ENCODE measurements around the gene PARG.
"Not testable (repeated sequence)": the region's sequence is repeated elsewhere in the genome, so short reads cannot be mapped to it uniquely, and the experiment has no call there.

PARG gene

DNA sequence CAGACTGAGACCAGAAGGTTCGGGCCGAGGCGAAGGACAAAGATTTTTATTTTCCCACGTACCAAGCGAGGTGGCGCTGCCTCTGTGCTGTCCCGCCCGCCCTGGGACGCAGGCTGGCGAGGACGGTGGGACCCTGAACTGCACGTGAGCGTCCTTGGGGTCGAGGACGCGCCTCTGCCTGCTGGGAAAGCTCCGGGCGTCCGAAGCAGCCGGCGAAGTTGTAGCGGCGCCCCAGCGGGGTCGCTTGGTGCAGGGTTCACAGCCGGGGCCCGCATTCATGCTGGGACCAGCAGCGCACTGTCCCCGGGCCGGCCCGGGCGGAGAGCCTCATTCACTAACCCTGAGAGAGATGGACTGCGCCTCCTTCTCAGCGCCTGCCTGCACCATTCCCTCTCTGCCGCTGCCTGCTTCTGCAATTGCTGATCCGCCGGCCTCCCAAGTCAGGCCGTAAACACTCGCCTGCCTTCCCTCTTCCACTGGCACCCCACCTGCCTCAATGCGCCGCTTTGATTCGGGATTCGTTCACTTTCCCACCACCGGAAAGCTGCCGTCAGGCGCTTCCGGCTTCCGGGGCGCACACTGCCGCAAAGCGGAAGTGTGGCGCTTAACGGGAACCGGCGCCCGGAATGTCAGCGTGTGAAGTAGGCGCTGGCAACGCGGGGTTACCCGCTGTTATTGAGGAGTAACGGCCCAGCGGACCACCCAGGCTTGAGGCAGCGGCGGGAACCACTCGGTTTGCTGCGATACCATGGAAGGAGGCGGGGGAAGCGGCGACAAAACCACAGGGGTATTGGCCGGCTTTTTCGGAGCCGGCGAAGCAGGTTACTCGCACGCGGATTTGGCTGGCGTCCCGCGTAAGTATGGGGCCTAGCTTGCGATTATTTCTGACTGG lies at the start of gene PARG, which contains the start of gene TIMM23B:
PARG (minus strand) TSS at position 581 of the 892 bp plus-strand sequence; CDS start at position 279, 302 bp downstream.
TIMM23B (plus strand) TSS at position 607 of the 892 bp plus-strand sequence; CDS start at position 749, 142 bp downstream.
- peak; percentile 79 for DNase-seq

DNA sequence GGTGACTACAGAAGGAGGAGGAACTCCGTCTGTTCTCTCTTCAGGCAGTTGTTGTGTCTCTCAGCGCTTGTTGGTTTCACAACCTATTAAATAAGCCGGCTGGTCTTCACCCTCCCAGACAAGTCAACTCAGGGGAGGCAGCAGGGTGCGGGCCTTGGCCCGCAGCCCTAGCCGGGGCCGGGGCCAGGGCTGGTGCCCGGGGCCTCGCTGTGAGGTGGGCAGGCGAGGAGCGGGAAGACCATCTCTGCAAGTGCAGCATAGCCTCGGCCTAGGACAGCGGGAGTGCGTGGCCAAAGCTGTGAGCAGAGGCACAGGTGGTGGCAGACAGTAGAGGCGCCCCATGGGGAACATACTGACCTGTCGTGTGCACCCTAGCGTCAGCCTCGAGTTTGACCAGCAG lies 46.5 kb upstream of the PARG start, which contains the start of gene AGAP6:
AGAP6 (plus strand) TSS at position 31 of the 400 bp plus-strand sequence; CDS start at position 341, 310 bp downstream.
- DNase-seq = not testable (repeated sequence)

DNA sequence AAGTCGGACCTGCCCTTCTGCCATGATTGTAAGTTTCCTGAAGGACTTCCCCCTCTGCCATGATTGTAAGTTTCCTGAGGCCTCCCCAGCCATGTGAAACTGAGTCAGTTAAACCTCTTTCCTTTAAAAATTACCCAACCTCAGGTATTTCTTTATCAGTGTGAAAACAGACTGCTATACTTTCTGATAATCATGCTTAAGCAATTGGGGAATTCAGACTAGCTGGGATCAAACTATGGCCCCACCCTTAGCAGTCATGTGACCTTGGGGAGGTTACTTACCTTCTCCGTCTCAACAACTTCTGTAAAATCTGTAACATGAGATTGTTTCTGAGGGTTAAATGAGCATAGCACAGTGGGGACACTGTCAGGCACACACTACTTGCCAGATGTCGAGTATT lies 45.4 kb upstream of the PARG start:
- not testable (repeated sequence) for DNase-seq

DNA sequence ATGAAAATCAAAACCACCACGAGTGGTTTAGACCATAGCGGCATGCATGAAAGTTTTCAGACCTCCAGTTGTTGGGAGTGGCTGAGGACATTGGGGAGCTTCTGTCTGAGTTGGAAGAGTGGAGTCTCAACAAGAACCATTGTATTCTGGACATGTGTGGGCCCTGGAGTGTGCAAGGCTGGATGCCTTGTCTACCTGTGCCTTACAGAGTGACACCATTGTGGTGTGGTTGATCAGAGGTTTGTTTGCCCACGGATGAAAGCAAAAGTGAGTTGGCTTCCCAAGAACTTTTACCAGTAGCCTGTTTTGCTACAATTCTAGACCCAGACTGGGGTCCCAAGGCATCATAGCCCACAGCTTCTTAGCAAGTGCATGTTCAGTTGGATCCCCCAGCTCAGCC lies 35.9 kb upstream of the PARG start:
- DNase-seq = not testable (repeated sequence)

DNA sequence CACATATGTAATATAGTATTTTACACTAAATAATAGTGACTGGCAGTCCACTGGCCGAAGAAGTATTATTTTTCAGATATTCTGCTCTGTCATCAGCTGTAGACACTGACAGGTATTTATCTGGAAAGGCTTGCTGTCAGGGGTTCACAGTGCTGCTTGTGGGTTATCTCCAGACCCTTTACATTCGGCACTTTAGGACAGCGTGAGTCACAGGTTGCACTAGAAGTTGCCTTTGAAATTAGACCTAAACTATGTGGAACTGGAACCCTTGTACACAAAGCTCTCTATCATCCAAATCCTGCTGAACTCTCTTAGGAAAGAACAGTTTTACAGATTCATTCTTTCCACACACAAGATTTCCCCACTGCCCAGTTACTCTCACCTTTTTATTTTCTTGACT lies 30.3 kb upstream of the PARG start:
- not testable (repeated sequence) for DNase-seq

DNA sequence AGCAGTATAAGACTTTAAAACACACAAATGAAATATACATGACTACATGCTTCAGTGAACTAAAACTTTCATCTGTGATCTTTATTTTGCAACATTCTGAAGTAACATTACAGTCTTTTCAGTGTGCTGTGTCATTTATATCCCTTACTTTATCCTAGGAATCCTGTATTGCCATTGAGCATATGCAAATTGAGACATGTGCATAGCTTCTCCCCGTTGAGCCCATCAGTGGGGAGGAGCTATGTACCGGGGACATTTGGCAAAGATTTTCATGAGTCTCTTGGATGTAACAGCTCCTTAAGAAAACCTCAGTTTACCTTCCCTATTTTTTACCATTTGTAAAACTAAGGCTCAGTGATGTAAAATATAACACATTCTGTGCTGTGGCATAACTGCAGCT lies 29.6 kb upstream of the PARG start:
- not testable (repeated sequence) for DNase-seq

DNA sequence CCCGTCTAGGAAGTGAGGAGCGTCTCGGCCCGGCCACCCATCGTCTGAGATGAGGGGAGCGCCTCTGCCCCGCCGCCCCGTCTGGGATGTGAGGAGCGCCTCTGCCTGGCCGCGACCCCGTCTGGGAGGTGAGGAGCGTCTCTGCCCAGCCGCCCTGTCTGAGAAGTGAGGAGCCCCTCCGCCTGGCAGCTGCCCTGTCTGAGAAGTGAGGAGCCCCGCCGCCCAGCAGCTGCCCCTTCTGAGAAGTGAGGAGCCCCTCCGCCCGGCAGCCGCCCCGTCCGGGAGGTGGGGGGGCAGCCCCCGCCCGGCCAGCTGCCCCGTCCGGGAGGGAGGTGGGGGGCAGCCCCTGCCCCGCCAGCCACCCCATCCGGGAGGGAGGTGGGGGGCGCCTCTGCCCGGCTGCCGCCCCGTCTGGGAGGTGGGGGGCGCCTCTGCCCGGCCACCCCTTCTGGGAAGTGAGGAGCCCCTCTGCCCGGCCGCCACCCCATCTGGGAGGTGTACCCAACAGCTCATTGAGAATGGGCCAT lies 28.6 kb upstream of the PARG start:
- not testable (repeated sequence) for DNase-seq

DNA sequence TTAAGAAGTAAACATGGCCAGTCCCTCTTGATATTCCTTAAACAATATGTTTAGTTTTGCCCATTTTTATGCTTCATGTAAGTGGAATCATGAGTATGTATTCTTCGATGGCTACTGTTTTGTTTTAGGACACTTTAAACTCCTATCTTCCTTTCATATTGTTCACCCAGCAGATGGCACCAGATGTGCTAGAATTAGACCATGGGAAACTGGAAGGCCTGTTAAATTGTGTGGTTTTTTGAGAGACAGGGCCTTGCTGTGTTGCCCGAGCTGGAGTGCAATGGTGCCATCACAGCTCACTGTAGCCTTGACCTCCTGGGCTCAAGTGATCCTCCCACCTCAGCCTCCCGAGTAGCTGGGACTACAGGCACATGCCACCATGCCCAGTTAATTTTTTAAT lies 11.3 kb upstream of the PARG start:
- DNase-seq = not testable (repeated sequence)

DNA sequence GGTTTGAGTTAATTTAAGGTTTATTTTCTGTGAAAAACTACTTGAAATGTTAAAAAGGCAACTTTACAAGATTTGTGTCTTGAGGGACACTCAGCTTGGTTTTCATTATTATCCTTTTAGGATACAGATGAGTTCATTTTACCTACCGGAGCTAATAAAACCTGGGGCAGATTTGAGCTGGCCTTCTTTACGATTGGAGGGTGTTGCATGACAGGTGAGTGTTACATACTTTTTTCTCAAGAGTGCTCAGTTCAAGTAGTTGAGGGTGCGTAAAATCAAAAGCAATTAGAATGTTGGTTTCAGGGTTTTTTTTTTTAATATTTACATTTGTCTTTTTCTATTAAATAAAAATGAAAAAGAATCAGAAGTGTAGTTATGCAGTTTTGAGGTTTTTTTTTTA lies 10.2 kb upstream of the PARG start:
- not testable (repeated sequence) for DNase-seq

DNA sequence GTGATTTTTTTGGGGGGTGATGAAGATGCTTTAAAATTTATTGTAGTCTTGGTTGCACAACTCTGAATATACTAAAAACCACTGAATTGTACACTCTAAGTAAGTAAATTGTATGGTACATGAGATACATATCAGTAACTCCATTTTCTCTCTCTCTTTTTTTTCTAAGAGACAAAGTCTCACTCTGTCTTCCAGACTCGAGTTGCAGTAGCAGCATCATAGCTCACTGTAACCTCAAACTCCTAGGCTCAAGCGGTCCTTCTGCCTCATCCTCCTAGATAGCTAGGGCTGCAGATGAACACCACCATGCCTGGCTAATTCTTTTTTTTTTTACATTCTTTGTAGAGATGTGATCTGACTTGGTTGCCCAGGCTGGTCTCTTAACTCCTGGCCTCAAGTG lies 6.9 kb upstream of the PARG start:
- DNase-seq = not testable (repeated sequence)

DNA sequence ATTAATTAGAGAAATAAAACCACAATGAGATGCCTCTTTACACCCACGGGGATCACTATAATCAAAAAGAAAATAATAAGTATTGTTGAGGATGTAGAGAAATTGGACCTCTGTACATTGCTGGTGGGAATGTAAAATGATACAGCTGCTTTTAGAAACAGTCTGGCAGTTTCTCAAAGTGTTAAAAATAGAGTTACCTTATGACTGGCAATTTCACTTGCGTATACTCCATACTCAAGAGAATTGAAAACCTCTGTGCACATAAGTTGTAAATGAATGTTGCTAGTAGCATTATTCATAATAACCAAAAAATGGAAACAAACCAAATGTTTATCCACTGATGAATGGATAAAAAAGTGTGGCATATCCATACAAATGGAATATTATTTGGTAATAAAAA lies 6.3 kb upstream of the PARG start:
- not testable (repeated sequence) for DNase-seq

DNA sequence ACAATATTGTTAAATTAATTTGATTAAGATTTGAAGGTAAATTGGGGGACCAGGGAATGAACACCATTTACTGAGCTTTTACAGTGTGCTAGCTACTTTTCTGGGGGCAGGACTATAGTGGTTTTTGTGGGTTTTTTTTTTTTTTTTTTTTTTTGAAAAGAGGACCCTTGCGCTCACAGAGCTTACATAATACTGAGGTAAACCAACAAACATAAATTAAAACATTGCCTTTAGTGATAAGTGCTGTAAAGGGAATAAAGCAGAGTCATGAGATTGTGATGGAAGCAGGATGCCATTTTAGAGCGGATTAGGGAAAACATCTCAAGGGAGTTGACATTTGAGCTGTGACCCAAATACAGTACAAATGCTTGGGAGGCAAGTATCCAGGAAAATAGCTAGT lies 1.8 kb upstream of the PARG start:
- DNase-seq = not testable (repeated sequence)

DNA sequence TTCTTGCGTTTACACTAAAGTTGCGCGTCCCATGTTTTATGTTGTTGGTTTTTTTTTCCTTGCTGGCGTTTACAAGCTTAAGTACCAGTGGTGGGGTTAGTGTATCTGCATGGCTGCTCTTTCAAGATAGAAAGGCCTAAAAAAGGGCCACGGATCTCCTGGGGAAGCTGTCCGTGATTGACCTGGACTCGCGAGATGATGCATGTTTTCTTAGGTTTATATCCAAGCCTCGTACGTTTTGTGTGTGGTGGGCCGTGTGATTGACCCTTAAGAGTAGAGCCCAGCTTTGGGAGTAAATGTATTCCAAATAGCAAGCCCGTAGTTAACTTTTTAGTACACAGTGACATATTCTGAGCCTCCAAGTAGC lies 495 bp upstream of the PARG start:
- not testable (repeated sequence) for DNase-seq

DNA sequence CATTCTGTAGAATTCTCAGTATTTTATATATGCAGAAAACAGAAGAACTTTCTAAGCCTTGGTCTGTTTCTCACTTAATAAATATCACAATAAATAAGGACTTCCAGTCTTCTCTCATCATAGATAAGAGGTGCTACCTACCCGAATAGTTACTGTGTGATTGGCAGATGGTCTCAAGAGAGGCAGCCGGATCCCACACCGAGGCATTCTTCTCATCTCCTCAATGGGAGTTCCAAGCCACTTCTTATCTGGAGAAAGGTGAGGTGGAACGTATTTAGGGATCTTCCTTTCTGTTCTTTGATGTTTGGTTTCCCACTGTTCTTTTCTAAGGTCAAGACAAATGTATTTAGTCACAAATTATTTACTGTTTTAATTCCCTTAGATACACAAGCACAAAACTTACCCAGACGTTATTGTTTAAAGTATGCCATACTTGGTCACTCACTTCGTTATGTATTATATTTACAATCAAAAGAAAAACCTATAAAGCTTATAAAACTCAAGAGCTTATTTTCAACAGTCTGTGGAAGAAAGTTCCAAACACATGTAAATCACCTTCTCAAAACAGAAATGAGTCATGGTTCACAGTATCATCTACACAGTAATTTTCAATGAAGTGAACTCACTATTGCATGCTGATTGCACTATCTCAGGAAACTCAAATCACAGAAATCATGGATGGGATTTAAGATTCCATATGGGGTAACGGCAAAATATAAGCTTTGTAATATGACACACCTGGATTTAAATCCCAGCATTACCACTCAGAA lies 9.7 kb downstream of the PARG start:
- not testable (repeated sequence) for DNase-seq

DNA sequence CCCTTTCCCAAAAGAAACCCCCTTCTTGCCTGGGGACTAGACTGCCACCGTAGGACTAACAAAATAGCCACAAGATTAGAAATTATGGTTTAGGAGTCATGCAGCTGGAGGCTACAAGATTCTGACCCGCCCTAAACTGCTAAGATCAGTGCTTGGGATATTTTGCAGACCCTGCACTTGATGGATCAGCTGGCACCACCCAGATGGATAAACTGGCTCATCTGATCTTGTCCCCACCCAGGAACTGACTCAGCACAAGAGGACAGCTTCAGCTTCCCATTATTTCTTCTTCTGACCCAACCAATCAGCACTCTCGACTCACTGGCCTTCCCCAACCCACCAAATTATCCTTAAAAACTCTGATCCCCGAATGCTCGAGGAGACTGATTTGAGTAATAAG lies 10.6 kb downstream of the PARG start:
- DNase-seq = not testable (repeated sequence)

DNA sequence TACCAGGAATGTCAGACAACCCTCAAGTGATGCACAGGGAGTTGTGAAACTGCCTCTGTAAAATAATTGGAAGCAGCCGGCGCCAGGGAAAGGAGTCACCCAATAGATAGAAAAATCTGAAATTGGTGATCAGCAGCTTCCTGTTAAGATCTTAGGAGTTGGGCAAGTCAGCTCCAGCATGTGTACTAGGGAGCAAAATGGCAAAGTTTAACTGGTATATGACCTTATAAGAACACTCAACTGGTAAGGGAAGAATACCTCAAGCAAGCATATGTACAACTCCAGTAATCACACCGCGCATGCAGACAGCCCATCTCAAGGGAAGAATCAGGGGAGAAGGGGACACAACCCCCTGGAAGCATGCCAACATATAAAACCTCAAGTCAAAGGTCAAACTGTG lies 18.3 kb downstream of the PARG start:
- not testable (repeated sequence) for DNase-seq

DNA sequence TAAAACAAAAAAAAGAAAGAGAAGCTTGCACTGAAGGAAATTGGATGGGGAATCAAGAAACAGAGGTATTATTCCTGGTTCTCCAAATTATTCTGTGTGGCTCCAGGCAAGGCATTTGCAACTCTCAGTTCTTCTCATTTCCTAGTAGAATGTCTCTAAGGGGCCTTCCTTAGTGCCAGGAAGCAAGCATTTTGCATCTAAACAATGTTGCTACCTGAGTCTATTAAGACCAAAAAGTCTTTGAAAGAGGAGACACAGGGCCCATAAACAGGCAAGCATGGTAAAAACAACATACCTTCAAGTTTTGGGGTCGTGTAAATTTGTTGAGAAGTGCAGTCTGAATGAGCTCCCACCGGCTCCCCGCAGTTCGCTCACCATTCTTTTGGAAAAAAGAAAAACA lies 19.8 kb downstream of the PARG start:
- DNase-seq = not testable (repeated sequence)

DNA sequence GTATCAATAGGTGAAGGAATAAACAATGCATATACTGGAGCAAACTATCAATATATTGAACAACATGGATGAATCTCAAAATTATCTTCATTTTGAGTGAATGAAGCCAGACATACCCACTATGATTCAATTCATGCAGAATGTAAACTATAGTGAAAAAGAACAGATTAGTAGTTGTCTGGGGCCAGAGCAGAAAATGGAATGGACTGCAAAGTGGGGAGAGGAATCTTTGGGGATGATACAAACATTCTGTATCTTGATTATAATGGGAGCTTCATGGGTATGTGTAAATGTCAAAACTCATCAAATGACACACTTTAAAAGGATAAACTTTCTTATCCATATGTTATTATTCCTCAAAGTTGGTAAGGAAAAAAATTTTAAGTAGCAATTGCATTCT lies 23.9 kb downstream of the PARG start:
- not testable (repeated sequence) for DNase-seq

DNA sequence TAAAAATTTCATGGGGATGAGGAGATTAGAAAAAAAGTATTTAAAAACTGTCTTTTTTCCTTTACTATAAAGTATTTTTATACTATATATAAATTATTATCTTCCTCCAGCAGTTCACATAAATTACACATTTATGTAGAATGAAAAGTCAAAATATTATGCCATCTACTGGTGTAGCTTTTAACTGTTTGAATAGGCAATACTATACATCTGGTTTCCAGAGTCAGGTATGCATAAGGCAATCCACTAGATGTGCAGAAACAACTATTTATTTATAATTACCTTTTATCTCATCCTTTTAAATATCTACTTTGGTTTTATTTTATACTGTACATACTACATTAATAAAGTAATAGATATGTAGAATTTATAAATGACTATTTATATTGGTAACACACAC lies 25.4 kb downstream of the PARG start:
- not testable (repeated sequence) for DNase-seq

DNA sequence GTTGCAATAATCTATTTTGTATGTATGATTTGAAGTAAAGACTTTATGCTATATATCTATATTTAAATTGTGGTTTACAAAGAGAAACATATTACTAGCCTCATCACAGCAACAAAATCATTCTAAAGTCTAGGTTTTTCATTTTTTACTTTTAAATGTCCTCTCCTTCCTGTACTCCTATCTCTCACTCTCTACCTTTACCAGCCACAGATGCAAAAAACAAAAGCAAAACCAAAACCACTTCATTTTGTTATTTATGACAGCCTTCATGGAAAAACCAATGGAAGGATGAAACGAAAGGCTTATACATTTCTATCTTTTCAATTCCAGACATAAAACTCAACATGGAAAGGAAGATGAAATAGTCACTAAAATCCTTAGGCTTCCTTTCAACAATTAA lies 31.5 kb downstream of the PARG start:
- DNase-seq = not testable (repeated sequence)

DNA sequence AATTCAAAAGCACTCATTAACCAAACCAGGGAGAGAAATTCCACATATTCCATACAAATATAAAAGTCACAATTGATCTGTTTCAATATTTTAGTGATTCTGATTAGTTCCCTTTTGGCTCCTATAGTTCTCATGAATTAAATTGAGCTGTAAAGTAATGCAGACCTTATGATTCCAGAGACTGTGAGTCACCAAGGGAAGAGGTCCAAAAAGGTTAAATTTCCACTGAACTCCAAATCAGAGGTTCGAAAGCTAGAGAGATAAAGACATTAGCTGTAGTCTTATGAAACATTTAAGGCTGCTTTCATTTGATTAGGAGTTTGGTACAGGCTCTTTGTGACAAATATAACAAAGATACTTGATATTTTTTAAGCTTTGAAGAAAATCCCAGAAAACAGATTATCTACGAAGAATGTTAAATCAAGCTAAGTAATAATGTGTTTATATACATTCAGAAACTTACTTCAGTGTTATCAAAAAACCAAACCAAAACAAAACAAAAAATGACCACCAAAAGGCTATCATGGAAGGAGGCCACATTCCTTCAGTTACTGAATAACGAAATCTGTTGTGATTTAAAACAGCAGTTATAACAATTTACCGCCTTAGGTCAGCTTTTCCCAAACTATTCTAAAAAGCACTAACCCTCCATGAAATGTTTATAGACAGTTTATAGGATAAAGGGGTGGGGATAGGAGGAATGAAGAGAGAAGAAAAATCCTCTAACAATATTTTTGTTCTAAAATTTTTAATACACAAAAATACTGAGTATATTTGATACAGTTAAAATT lies 33.3 kb downstream of the PARG start:
- not testable (repeated sequence) for DNase-seq

DNA sequence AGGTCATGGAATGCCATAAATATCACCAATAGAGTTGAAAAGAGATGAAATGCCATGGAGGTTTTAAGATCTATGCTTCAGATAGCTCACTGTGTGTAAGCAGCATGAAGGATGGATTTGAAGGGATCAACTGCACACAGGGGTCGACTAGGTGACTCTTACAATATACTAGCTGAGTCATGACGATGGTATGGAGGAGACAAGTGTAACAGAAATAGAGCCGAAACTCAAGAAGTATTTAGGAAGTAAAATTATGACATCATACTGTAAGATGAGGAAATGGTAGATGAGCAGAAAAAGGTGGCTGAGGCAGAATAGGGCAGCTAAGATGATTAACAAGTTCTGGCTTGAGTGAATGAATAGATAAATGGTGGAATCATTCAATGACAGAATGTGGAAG lies 38.0 kb downstream of the PARG start:
- DNase-seq = not testable (repeated sequence)

Data from fibroblast of skin of right quadriceps (primary cell).